SKM-1 treated with dmso at 0.1 percent for 144 hours (cell line): ENCODE results near the gene RNF227.
"Not testable (repeated sequence)": the region's sequence is repeated elsewhere in the genome, so short reads cannot be mapped to it uniquely, and the experiment has no call there.

Experiments
- DNase-seq: peaks from one replicate; lab custom pipeline; 2025; ENCODE audit not compliant: unreplicated experiment; lab: John Stamatoyannopoulos, UW

The RNF227 gene

DNA sequence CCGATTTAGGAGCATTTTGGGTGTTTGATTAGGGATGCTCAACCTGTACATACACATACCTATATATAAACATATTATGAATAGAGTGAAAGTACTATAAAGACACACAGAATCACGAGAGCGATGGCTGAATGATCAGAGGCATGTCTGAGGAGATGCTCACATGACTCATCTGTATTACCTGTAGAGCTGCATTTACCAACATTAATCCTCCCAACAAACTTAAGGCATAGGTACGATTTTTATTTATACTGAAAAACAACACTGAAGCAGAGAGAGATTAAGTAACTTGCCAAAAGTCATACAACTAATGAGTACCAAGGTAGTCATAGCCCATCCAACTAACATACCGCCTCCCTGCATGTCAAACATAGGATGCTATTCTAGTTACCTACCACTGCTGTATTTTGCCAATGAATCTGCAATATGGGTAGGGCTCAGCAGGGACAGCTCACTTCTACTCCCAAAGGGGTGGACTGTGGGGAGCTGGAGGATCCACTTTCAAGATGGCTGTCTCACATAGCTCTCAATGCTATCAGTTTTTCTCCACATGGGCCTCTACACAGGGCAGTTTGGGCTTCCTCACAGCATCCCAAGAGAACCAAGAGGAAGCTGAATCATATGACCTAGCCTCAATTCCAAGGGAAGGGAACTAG, 51.0 kb downstream of the RNF227 start:
- DNase-seq = no peak

DNA sequence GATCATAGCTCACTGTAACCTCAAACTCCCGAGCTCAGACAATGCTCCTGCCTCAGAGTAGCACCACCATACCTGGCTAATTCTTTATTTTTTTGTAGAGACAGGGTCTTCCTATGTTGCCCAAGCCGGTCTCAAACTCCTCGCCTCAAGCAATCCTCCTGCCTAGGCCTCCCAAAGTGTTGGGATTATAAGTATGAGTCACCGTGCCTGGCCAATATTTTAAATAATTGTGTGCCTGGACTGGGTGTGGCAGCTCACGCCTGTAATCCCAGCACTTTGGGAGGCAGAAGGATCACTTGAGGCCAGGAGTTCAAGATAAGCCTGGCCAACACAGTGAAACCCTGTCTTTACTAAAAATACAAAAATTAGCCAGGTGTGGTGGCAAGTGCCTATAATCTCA, 51.7 kb downstream of the RNF227 start:
- DNase-seq = not testable (repeated sequence)
